HG02623 (cell line): ENCODE data around the gene NAV1.

Experiments used
- ATAC-seq: cut with Tn5 transposase; IDR thresholded peaks from one replicate; pipeline ENCODE4 v1.9.1; 2021; ENCODE audit warnings: moderate library complexity; ENCODE audit not compliant: unreplicated experiment

NAV1 gene

DNA sequence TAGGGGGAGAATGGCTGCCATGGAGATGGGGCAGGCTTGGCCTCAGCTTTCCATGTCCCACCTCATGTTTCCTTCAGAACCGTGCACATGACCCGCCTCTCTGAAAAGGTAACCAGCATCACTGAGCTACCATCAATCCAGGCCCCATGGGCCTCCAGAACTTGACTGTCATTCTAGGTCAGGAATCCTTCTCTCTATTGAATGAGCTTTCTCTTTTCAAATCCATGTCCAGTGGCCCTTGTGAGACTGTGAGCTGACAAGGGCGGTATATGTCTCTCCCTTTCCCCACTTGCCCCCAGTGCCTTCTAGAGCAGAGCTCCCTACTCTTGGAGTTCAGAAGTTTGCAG lies 36.4 kb upstream of the NAV1 start:
- no peak for ATAC-seq

- ATAC-seq: no peak
Observed at GRCh38 chr1:201503397-201504176, 35.3 kb upstream of the NAV1 start.

DNA sequence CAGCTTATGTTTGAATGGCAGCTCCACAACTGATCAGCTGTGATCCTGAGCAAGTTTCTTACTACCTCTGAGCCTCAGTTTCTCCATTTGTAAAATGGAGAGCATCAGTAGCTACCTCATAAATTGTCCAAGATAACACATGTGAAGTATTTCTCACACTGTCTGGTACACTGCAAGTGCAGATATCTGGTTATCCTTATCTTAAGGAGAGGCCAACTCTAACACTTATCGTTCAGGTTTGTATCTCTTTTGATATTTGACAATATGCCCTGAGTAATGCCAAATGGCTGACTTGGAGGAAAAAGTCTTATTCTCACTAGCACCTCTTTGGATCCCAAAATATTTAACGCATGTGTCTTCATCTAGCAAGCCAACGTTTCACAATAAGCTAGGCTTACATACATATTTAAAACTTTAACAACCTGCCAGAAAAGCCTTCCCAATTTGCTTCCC lies 34.7 kb upstream of the NAV1 start:
- ATAC-seq: no peak

DNA sequence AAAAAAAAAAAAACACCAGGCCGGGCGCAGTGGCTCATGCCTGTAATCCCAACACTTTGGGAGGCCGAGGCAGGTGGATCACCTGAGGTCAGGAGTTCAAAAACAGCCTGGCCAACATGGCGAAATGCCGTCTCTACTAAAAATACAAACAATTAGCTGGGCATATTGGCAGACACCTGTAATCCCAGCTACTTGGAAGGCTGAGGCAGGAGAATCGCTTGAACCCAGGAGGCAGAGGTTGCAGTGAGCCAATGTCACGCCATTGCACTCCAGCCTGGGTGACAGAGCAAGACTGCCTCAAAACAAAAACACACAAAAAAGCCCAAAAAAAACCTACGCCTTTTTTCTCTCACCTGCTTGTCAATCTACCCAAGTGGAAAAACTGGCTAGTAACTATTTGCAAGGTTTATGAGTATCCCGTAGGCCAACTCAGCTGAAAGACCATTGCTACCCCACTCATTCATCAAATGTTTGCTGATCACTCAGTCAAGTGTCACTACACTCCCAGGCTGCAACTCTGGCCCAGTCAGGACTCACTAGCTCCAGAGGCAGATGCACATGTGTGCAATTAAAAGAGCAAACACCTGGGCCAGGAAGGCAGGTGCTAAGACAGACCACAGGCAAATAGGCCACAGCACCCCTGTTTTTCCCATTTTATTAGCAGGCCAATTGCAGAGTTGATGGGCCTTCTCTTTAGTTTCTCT lies 34.0 kb upstream of the NAV1 start:
- no peak for ATAC-seq

- ATAC-seq: no peak
Observed at GRCh38 chr1:201505503-201505890, 33.4 kb upstream of the NAV1 start.

DNA sequence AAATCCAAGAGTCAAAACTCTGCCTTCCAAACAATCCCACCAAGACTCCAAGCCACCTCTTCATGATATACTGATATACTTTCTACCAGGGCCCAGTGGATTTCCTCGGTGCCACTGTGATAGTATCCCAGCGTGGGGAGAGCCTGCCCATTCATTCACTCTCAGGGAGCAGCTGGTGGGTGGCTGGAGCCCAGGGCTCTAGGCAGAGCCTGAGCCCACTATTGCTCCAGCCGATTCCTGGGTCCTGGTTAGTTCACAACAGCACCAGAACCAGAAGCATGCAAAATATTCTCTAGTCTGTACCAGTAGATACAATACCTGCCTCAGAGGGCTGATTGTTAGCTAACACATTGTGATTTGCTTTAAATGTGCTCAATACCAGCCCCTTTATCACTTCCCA lies 32.8 kb upstream of the NAV1 start:
- ATAC-seq: no peak

- ATAC-seq: peak; percentile 84
Observed at GRCh38 chr1:201506557-201507359, 32.2 kb upstream of the NAV1 start, which contains the start of gene CSRP1. Gene CSRP1, minus strand, starts transcription at chr1:201507123. Its CDS starts 10,820 bp downstream, at chr1:201496303.

DNA sequence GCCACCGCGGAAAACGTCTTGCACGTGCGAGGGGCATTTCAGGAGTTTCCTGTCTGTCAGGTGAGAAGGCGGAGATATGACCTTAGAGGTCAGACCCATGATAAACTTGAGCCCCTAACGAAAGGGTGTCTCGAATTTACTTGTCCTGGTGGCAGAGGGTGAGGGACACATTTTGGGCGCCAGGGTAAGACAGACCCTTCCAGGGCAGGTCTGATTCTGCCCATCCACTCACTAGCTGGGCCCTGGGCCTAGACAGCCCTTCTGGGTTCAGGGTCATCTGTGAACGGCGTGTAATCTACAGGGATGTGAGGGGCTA lies 31.6 kb upstream of the NAV1 start:
- ATAC-seq: peak; percentile 8

- ATAC-seq: no peak
Observed at GRCh38 chr1:201508809-201509208, 30.1 kb upstream of the NAV1 start.

DNA sequence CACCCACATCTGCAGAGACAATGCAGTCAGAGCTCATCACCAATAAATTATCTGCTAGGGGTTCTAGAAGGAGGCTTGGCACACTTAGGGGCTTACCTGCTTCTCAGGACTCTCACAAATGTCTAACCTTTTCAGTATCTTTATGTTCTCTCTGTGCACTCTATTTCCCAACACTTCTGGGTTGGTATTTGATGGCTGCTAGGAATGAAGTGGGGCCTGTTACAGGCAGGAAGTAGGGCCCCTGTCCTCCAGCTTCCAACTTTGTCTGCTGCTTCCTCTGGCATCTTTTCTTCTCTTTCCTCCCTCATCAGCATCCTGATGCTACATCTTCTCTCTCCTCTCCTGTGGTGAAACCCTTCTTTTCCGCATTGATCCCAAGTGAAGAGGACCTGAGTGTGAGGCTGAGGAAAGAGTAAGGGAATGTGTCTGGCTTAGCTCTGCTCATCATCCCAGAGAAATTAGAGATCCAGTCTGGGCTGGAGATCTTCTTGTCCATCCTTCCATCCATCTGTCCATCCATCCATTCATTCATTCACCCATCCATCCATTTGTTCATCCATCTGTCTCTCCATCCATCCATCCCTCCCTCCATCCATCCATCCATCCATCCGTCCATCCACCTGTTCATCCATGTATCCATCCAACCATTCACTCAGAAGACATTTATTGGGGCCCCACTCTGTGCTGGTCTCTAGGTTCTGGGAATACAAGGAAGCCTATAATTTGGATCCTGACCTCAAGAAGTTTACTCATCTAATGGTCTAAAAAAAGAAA lies 29.1 kb upstream of the NAV1 start:
- ATAC-seq: no peak

DNA sequence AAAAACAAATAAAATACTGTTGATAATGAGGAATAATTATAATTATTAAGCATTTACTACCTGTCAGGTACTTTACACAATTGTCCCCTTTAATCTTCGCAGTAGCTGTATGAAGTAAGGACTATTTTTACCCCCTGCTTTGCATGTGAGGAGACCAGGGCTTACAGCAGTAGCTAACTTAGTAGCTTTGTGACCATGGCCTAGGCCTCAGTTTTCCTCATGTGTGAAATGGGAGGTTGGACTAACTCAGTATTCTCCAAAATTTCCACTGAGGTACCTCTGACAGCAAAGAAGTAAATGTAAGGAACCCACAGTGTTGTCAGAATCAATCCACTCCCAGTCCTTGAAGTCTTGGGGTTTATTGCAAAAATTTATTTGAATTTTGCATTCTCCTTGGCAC lies 28.2 kb upstream of the NAV1 start:
- no peak for ATAC-seq

GRCh38 chr1:201511396-201511940 lies 27.5 kb upstream of the NAV1 start:
- no peak for ATAC-seq

DNA sequence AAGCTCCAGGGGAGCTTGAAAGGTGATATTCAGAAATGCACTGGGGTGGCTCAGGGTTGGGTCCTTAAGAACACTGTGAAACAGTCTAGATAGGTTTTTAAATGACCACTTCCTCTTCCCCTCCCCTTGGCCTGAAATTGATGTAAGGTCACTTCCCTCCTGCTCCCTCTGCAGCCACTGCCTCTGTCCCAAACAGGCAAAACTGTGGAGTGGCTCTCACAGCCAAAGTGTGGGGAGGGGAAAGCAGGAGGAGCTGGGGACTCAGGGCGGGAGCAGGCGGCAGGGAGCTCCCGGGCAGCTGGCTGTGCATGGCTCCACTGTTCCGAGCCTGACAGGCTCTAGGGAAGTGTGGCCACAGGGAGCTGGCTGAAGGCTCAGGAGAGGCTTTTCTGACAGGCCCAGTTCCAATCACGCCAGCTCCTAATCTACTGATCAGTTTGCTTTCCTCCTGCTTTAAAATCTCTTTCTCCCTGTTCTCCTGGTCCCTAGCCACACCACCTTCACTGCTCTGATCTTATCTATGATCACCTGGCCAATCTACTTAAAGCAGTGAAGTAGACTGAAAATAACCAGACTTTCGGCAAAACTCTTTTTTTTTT lies 26.9 kb upstream of the NAV1 start:
- ATAC-seq: no peak

GRCh38 chr1:201513498-201514243 lies 25.3 kb upstream of the NAV1 start:
- ATAC-seq: no peak

DNA sequence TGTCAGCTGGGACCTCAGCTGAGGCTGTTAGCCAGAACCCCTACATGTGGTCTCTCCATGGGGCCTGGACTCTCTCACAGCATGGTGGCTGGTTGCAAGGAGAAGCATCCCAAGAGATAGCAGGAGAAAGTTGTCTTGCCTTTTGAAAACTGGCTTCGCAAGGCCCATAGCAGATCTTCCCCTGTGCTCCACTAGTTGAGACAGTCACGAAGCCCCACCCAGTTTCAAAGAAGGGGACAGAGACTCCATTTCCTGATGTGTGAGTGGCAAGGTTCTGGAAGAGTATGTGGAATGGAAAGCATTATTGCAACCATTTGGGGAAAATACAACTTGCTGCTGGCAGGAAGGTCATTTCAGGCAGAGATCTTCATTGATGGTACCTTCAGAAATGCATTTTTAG lies 24.5 kb upstream of the NAV1 start:
- no peak for ATAC-seq

DNA sequence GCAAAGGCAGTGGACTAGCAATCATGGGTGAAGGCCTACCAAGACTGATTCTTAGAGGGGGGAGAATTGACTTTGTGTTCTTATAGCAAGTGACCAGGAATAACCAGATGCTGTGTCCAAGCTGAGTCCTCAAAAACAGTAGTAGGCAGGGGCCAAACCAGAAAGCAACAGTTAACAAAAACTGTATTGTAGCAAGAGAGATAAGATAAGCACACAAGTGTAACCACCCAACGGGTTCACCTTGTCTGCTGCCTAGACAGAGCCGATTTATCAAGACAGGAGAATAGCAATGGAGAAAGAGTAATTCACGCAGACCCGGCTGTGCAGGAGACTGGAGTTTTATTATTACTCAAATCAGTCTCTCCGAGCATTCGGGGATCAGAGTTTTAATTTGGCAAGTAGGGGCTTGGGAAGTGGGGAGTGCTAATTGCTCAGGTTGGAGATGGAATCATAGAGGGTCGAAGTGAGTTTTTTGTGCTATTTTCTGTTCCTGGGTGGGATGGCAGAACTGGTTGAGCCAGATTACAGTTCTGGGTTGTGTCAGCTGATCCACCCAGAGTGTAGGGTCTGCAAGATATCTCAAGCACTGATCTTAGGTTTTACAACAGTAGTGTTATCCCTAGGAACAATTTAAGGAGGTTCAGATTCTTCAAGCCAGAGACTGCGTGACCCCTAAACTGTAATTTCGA lies 23.7 kb upstream of the NAV1 start:
- ATAC-seq: no peak

GRCh38 chr1:201515895-201516294 lies 23.0 kb upstream of the NAV1 start:
- no peak for ATAC-seq

- no peak for ATAC-seq
Observed at GRCh38 chr1:201516511-201517127, 22.3 kb upstream of the NAV1 start.

GRCh38 chr1:201517631-201518030 lies 21.3 kb upstream of the NAV1 start:
- no peak for ATAC-seq
